Measurements from ENCODE around the gene FSTL5. TPM values are rescaled to one million over a fixed set of nuclear protein-coding genes. Genes with fewer than 3 reads are reported as not detected.

FSTL5 gene
- total and polyA plus RNA-seq, 9 of the 15 experiments (the other 6 are each of a cell fraction or from before 2014, with no cell fraction given) = 0.09 to 3.1 (median 0.50) TPM; not detected in 1

DNA sequence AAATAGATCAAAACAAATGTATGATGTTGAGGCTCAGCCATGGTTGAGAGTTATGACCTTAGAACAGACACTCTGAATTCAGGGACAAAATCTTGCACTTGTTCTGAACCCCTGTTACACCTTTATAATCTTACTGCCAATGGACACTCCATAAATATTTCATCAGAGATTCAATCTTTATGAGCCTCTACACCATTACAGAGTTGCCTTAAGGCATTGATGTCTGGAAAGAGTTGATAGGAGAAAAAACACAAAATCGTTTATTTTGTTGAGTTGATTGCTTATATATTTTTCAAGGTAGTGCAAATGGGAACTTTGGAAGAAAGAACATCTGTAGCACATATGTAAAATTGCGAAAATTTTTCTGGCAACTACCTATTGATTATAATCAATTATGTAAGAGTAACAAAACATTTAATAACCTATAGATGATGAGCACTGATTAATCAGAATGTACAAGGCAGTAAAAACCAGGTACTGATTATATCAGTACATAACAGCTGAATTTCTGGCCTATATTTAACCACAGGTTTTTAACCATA lies 568.5 kb downstream of the FSTL5 start (continued):
- TF ChIP-seq, protein P1, sequence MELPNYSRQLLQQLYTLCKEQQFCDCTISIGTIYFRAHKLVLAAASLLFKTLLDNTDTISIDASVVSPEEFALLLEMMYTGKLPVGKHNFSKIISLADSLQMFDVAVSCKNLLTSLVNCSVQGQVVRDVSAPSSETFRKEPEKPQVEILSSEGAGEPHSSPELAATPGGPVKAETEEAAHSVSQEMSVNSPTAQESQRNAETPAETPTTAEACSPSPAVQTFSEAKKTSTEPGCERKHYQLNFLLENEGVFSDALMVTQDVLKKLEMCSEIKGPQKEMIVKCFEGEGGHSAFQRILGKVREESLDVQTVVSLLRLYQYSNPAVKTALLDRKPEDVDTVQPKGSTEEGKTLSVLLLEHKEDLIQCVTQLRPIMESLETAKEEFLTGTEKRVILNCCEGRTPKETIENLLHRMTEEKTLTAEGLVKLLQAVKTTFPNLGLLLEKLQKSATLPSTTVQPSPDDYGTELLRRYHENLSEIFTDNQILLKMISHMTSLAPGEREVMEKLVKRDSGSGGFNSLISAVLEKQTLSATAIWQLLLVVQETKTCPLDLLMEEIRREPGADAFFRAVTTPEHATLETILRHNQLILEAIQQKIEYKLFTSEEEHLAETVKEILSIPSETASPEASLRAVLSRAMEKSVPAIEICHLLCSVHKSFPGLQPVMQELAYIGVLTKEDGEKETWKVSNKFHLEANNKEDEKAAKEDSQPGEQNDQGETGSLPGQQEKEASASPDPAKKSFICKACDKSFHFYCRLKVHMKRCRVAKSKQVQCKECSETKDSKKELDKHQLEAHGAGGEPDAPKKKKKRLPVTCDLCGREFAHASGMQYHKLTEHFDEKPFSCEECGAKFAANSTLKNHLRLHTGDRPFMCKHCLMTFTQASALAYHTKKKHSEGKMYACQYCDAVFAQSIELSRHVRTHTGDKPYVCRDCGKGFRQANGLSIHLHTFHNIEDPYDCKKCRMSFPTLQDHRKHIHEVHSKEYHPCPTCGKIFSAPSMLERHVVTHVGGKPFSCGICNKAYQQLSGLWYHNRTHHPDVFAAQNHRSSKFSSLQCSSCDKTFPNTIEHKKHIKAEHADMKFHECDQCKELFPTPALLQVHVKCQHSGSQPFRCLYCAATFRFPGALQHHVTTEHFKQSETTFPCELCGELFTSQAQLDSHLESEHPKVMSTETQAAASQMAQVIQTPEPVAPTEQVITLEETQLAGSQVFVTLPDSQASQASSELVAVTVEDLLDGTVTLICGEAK (IDR thresholded peaks at IDR 0.05) = no peak
- TF ChIP-seq, protein P1 (CRISPR knock-in tag; IDR thresholded peaks at IDR 0.05) = no peak
- TF ChIP-seq NCOA2 (IDR thresholded peaks at IDR 0.05; ENCODE audit: partially characterized antibody in 2 of 2) = no peak
- no peak for TF ChIP-seq CBFA2T3 (IDR thresholded peaks at IDR 0.05)
- no peak for TF ChIP-seq ZNF347 (CRISPR knock-in tag; IDR thresholded peaks at IDR 0.05; ENCODE audit: low read depth)
- no peak for TF ChIP-seq ZNF444 (CRISPR knock-in tag; IDR thresholded peaks at IDR 0.05)
- TF ChIP-seq, protein P2, sequence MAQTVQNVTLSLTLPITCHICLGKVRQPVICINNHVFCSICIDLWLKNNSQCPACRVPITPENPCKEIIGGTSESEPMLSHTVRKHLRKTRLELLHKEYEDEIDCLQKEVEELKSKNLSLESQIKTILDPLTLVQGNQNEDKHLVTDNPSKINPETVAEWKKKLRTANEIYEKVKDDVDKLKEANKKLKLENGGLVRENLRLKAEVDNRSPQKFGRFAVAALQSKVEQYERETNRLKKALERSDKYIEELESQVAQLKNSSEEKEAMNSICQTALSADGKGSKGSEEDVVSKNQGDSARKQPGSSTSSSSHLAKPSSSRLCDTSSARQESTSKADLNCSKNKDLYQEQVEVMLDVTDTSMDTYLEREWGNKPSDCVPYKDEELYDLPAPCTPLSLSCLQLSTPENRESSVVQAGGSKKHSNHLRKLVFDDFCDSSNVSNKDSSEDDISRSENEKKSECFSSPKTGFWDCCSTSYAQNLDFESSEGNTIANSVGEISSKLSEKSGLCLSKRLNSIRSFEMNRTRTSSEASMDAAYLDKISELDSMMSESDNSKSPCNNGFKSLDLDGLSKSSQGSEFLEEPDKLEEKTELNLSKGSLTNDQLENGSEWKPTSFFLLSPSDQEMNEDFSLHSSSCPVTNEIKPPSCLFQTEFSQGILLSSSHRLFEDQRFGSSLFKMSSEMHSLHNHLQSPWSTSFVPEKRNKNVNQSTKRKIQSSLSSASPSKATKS (CRISPR knock-in tag; IDR thresholded peaks at IDR 0.05) = no peak
- no peak for TF ChIP-seq IFI16 (CRISPR knock-in tag; IDR thresholded peaks at IDR 0.05)
- no peak for TF ChIP-seq ZNF764 (CRISPR knock-in tag; IDR thresholded peaks at IDR 0.05; ENCODE audit: low read depth)
- TF ChIP-seq ZNF263 (CRISPR knock-in tag; IDR thresholded peaks at IDR 0.05; ENCODE audit: borderline replicate concordance) = no peak
- no peak for TF ChIP-seq BHLHE40 (IDR thresholded peaks at IDR 0.05; ENCODE audit: low read length)
- TF ChIP-seq ZNF778 (CRISPR knock-in tag; IDR thresholded peaks at IDR 0.05) = no peak
- TF ChIP-seq, protein P3, sequence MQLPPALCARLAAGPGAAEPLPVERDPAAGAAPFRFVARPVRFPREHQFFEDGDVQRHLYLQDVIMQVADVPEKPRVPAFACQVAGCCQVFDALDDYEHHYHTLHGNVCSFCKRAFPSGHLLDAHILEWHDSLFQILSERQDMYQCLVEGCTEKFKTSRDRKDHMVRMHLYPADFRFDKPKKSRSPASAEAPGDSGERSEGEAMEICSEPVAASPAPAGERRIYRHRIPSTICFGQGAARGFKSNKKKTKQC (CRISPR knock-in tag; IDR thresholded peaks at IDR 0.05) = no peak
- no peak for TF ChIP-seq NCOA6 (IDR thresholded peaks at IDR 0.05)
- TF ChIP-seq, protein P4, sequence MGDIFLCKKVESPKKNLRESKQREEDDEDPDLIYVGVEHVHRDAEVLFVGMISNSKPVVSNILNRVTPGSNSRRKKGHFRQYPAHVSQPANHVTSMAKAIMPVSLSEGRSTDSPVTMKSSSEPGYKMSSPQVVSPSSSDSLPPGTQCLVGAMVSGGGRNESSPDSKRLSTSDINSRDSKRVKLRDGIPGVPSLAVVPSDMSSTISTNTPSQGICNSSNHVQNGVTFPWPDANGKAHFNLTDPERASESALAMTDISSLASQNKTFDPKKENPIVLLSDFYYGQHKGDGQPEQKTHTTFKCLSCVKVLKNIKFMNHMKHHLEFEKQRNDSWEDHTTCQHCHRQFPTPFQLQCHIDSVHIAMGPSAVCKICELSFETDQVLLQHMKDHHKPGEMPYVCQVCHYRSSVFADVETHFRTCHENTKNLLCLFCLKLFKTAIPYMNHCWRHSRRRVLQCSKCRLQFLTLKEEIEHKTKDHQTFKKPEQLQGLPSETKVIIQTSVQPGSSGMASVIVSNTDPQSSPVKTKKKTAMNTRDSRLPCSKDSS (IDR thresholded peaks at IDR 0.05; ENCODE audit: low read depth, partially characterized antibody) = no peak
- no peak for TF ChIP-seq ELF1 (tag; IDR thresholded peaks at IDR 0.05)
